Dermis lymphatic vessel endothelial cell (primary cell): Measurements from ENCODE around the gene ATP8B3. TPM values are rescaled to one million over a fixed set of nuclear protein-coding genes. Genes with fewer than 3 reads are reported as not detected.

ENCODE experiments used
- total RNA-seq: library from RNA; depleted of rRNA; stranded (reverse); fragments of >200 nt; gene quantifications from 2 replicates; pipeline ENCODE4 v1.2.1, GENCODE V29; 2014

Gene ATP8B3, protein sequence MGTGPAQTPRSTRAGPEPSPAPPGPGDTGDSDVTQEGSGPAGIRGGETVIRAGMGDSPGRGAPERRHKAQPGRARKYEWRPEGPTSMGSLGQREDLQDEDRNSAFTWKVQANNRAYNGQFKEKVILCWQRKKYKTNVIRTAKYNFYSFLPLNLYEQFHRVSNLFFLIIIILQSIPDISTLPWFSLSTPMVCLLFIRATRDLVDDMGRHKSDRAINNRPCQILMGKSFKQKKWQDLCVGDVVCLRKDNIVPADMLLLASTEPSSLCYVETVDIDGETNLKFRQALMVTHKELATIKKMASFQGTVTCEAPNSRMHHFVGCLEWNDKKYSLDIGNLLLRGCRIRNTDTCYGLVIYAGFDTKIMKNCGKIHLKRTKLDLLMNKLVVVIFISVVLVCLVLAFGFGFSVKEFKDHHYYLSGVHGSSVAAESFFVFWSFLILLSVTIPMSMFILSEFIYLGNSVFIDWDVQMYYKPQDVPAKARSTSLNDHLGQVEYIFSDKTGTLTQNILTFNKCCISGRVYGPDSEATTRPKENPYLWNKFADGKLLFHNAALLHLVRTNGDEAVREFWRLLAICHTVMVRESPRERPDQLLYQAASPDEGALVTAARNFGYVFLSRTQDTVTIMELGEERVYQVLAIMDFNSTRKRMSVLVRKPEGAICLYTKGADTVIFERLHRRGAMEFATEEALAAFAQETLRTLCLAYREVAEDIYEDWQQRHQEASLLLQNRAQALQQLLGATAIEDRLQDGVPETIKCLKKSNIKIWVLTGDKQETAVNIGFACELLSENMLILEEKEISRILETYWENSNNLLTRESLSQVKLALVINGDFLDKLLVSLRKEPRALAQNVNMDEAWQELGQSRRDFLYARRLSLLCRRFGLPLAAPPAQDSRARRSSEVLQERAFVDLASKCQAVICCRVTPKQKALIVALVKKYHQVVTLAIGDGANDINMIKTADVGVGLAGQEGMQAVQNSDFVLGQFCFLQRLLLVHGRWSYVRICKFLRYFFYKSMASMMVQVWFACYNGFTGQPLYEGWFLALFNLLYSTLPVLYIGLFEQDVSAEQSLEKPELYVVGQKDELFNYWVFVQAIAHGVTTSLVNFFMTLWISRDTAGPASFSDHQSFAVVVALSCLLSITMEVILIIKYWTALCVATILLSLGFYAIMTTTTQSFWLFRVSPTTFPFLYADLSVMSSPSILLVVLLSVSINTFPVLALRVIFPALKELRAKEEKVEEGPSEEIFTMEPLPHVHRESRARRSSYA (N-terminal part only)
- total RNA-seq: 0.43 and 0.52 TPM in 2 replicates

DNA sequence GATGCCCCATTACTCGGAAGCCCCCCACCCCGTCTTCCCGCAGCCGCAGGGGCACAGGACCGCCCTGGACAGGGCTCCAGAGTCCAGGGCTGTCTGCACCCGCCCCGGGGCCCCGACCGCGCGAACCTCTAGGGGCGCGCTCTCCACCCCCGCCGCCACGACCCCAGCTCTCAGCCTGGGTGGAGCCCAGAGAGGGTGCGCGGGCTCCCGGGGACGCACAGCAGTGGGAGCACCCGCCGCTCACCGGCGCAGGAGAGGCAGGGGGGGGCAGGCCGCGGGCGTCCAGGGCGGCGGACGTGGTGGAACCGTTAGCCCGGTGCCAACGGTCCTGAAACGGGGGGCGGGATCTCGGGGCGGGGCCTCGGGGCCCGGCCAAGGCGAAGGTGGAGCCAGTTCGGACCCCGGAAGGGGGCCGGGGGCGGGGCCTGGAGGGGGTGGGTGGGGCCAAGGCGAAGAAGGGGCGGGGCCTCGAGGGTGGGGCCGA, at the start of gene ATP8B3:
ATP8B3 (minus strand) TSS at position 335 of the 484 bp plus-strand sequence. CDS start 540 bp downstream, outside the sequence.

DNA sequence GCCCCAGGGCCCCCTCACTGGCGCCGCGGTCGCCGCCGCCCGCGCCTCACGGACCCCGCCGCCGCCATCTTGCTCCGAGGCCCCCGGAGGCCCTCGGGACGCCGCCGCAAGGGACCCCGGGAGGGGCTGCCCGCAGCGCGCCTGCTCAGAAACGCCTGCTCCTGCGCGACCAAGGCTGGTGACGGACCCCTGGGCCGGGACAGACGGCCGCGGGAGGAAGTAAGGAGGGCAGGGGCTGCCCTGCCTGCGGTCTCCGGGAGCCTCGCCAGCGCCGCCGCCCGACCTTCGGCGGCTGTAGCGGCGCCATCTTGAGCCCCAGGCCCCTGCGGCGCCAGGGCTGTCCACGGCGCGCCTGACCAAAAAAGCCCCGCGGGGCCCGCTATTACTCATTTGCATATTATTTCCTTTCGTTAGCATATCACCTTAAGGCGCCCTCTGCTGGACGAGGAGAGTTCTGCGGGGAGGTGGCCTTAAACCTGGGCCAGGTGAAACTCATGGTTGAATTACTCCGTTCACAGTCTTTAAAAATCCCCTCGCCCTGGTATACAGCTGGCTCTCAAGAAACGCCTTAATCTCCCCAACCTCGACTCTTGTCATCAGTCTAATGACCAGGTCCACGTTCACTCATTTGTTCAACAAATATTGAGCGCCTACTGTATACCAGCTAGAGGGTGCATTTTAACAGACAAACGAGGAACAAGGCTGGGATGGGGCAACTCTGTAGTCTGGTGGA, 36.5 kb upstream of the ATP8B3 start, which contains the start of gene REXO1:
REXO1 (minus strand) TSS at position 85 of the 733 bp plus-strand sequence. CDS start 125 bp downstream, outside the sequence.

DNA sequence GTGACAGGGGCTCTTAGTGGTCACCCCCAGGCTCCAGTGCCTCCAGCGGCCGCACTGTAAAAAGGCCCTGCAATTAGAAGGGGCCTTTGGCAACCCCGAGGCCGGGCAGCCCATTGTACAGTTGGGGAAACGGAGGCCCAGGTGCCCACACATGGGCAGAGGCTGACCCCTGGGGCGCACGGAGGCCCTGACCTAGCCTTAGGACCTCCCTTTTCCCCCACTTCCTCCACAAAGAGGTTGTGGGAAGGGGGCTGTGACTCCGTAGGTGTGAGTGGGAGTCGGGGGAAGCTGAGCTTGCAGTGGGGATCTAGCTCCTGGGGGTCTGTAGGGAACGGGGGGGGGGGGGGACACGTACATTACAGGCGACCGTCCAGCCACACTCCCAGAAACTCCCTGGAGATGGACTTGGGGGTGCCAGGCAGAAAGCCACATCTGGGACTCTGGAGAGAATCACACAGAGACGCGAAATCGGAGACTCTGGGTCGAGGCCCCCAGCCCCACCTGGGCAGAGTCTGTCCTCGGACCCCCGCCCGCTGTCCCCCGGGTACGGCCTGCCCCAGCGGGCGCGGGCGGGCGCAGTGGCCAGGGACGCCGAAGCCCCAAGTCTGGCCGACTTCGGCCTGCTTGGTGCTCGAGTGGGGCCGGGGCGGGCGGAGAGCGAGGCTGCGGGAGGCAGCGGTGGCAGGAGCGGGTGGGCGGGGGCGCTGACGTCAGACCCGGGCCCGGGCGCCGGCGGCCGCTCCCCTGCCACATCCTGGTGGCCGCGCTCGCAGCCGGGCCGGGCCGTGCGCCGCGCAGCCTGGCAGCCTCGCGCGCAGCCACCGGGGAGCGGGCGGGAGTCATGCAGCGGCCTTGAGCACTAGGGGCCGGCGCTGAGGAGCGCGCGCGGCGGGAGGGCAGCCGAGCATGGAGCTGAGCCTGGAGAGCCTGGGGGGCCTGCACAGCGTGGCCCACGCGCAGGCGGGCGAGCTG, 59.0 kb downstream of the ATP8B3 start, which contains the start of gene ONECUT3:
ONECUT3 (plus strand) TSS at position 750 of the 972 bp plus-strand sequence; CDS start at position 907, 157 bp downstream.

Other genes with a start within 250 kb of the ATP8B3 start
- gene MEX3D, start 244.0 kb downstream of the ATP8B3 start, total RNA-seq: 44.1 and 48.3 TPM in 2 replicates
- 79.7 and 84.2 TPM in 2 replicates for gene MBD3, start 219.4 kb downstream of the ATP8B3 start, total RNA-seq
- gene UQCR11, start 206.8 kb downstream of the ATP8B3 start, total RNA-seq: 67.6 and 93.4 TPM in 2 replicates
- 44.1 and 52.1 TPM in 2 replicates for gene TCF3, start 159.7 kb downstream of the ATP8B3 start, total RNA-seq
- not detected in 2 replicates for gene ONECUT3, start 58.8 kb downstream of the ATP8B3 start, total RNA-seq
- 4.3 and 4.9 TPM in 2 replicates for gene REXO1, start 36.2 kb upstream of the ATP8B3 start, total RNA-seq
- gene KLF16, start 51.3 kb upstream of the ATP8B3 start, total RNA-seq: 3.9 and 4.7 TPM in 2 replicates
- 72.7 and 84.0 TPM in 2 replicates for gene ABHD17A, start 73.2 kb upstream of the ATP8B3 start, total RNA-seq
- gene ADAT3, start 93.1 kb upstream of the ATP8B3 start, total RNA-seq: 1.9 and 2.0 TPM in 2 replicates
- gene SCAMP4, start 93.1 kb upstream of the ATP8B3 start, total RNA-seq: 20.4 and 21.9 TPM in 2 replicates
- gene CSNK1G2, start 128.9 kb upstream of the ATP8B3 start, total RNA-seq: 49.6 and 55.8 TPM in 2 replicates
- gene BTBD2, start 203.4 kb upstream of the ATP8B3 start, total RNA-seq: 29.8 and 40.8 TPM in 2 replicates
- 75.1 and 110 TPM in 2 replicates for gene MKNK2, start 239.0 kb upstream of the ATP8B3 start, total RNA-seq